HG02973 (cell line): ENCODE data around the gene ABAT.

Source experiments
- ATAC-seq: cut with Tn5 transposase; IDR thresholded peaks from one replicate; pipeline ENCODE4 v1.9.1; 2021; ENCODE audit warnings: moderate library complexity; ENCODE audit not compliant: unreplicated experiment

The ABAT gene

GRCh38 chr16:8674413-8675022 lies at the start of gene ABAT:
Gene ABAT, plus strand, starts transcription at chr16:8674617. Its CDS starts 61,123 bp downstream, at chr16:8735740.
- ATAC-seq: peak; percentile 99

GRCh38 chr16:8625491-8626087 lies 48.8 kb upstream of the ABAT start:
- ATAC-seq: no peak

GRCh38 chr16:8626946-8627345 lies 47.5 kb upstream of the ABAT start:
- no peak for ATAC-seq

- no peak for ATAC-seq
Measured at GRCh38 chr16:8627456-8627855, 47.0 kb upstream of the ABAT start.

GRCh38 chr16:8628981-8629725 lies 45.3 kb upstream of the ABAT start:
- no peak for ATAC-seq

GRCh38 chr16:8630255-8630953 lies 44.0 kb upstream of the ABAT start:
- no peak for ATAC-seq

GRCh38 chr16:8631373-8631772 lies 43.0 kb upstream of the ABAT start:
- ATAC-seq: no peak

- no peak for ATAC-seq
Measured at GRCh38 chr16:8631818-8632465, 42.5 kb upstream of the ABAT start.

GRCh38 chr16:8632675-8633182 lies 41.7 kb upstream of the ABAT start:
- ATAC-seq: no peak

GRCh38 chr16:8634991-8635736 lies 39.3 kb upstream of the ABAT start:
- ATAC-seq: no peak

- no peak for ATAC-seq
Measured at GRCh38 chr16:8639694-8640093, 34.7 kb upstream of the ABAT start.

GRCh38 chr16:8641671-8642070 lies 32.7 kb upstream of the ABAT start:
- ATAC-seq: no peak

- no peak for ATAC-seq
Measured at GRCh38 chr16:8642146-8642545, 32.3 kb upstream of the ABAT start.

- no peak for ATAC-seq
Measured at GRCh38 chr16:8644211-8645140, 29.9 kb upstream of the ABAT start.

GRCh38 chr16:8645141-8645521 lies 29.3 kb upstream of the ABAT start:
- no peak for ATAC-seq

GRCh38 chr16:8645831-8646230 lies 28.6 kb upstream of the ABAT start:
- no peak for ATAC-seq

GRCh38 chr16:8646326-8647053 lies 27.9 kb upstream of the ABAT start:
- ATAC-seq: no peak

- no peak for ATAC-seq
Measured at GRCh38 chr16:8647721-8648318, 26.6 kb upstream of the ABAT start.
